GM20431 (cell line): ENCODE measurements around the gene CNRIP1.
"Not testable (repeated sequence)": the region's sequence is repeated elsewhere in the genome, so short reads cannot be mapped to it uniquely, and the experiment has no call there.

ENCODE experiments used
- in situ Hi-C: fragments of 300-500 bp; cut with MseI, MboI; formaldehyde crosslinking; loops from one replicate; pipeline ENCODE4 v1.15.0; 2020; ENCODE audit warnings: low sequenced_read_pairs; ENCODE audit not compliant: unreplicated experiment

Gene CNRIP1, protein sequence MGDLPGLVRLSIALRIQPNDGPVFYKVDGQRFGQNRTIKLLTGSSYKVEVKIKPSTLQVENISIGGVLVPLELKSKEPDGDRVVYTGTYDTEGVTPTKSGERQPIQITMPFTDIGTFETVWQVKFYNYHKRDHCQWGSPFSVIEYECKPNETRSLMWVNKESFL

DNA sequence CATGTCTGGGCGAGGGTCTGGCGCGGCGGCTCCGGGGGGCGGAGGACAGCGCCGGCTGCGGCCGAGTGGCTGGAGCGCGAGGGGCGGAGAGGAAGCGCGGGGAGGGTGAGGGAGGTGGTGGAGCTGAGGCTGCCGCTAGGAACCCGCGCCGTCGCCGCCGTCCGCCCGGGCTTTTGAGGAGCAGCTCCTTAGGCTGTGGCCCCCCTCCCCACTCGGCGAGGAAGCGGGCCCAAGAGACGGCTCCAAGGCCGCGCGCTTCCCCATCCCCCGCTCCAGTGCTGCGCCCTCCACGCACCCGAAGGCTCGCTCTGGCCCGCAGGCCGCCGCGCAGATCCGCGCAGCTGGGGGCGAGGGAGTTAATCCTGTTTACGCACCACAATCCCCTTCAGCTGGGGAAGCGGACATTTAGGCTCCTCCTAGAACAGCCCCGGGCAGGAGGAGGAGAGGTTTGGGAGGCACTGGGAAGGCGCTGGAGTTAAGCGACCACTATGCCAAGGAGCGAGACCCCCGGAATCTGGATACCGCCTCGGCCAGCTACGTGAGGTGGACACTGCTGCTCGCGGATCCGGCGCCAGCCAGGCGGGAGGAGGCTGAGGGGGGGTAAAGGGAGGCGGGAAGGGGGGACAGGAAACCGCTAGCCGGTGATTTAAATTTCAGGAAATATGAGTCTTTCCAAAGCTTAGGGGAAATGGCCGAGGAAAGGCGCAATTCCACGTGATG, at the start of gene CNRIP1:
TSS of gene CNRIP1 (minus strand) at position 552 of the 720 bp plus-strand sequence. CDS start at position 3, 549 bp downstream.
- in situ Hi-C loops: no loop called here

DNA sequence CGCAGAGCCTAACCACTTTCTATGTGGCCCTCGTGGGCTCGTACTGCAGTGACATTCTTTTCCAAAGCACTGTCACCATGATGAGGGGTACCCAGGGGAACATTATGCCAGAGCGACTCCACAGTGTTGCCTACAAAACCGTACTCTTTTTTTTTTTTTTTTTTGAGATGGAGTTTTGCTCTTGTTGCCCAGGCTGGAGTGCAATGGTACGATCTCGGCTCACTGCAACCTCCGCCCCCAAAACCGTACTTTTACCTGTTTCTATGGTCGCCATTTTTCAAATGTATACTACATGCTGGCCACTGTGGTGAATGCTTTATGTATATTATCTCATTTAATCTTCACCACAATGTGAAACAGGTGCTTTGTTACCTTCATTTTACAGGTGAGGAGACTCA, 49.6 kb upstream of the CNRIP1 start:
- in situ Hi-C loops: no loop called here

DNA sequence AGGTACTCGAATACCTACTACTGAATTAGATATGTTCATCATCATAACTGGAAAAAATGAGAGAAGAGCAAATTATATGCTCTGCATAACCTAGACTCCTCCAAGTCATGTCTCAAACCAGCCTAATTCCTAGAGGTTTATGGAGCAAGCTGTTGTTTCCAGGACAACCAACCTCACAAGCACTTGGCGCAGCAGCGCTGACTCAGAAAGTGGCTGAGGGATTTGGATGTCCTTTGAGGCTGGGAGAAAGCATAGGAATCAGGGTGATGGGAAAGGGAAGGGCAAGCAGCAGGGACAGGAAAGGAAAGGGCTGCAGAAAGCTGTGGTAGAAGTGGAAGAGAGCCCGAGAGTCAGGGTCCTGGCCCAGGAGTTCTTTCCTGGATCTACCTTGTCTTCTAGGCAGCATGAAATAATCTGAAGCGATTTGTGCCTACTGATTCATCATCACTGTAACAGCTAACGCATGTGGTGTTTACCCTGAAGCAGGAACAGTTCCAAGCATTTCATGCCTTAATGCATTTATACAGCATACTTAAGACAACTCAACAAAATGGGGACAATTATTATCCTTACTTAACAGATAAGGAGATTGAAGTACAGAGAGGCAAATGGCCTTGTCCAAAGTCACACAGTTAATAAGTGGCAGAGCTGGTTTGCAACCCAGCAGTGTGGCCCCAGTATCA, 49.0 kb upstream of the CNRIP1 start:
- in situ Hi-C loops: no loop called here

DNA sequence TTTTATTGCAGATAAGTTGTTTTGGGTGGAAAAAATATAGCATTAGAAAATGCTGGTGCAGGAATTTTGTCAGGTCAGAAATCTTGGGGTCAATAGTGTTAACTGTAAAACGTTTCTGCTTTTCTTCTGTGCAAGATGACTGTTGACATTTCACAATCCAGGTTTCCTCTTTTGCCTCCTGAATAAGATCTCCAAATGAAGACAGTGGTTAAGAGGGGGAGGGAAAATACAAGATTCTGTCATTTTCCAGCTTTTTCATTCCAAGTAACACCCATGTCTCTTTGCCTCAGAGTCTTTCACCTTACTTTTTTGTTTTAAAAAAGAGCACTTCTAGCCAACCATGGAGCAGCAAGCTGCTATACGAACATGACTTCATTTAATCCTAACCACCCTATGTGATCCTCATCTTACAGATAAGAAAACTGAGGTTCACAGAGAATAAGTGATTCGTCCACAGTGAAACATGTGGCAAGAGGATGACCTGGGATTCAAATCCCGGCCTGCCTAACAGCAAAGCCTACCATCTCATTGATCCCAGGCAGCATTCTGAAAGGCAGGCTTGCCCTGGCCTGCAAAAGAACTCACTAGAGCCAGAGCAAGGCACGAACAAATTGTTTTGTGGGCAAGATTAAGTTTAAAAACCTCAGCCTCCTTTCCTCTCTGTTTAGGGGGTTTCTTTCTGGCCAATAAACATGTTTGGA, 48.4 kb upstream of the CNRIP1 start:
- in situ Hi-C loops: no loop called here

DNA sequence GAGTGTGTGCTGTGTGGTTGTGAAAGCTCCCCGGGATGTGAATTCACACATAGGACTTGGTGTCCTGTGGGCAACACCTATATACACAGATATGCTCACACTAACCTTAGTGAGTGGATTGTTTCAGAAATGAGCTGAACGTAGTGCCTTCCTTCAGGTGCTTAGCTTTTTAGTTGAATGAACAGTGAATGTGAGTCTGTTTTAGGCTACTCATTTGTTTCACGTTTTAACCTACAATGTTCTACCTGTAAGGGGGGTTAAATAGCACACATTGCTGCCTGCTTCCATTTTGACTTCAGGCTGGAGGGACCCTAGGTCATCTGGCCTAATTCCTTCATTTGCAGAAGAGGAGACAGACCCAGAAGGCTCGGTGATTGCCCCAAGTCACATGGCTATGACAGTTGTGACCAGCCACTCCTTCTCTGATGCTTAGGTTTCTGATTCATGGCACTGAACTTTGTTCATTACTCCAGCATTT, 46.4 kb upstream of the CNRIP1 start:
- in situ Hi-C loops: no loop called here

DNA sequence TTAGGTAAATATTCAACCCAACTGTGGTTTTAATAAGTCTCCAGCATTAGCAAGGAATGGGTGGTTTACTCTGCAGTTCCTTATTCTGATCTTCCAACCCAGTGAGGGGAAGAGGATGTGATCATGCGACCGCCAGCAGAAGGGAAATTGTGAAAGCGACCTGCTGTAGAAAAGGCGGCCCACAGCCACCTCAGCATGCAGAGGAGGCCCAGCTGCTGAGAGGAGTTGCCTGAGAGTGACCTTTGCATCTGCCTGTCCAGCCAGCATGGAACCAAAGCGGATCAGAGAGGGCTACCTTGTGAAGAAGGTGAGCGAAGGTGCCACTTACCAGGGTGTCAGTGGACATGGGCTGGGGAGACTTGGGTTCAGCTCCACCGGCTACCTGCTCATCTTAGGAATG, 45.3 kb upstream of the CNRIP1 start, which contains the start of gene PLEK:
TSS of gene PLEK (plus strand) at position 196 of the 400 bp plus-strand sequence. CDS start at position 266, 70 bp downstream.
- in situ Hi-C loops: no loop called here

DNA sequence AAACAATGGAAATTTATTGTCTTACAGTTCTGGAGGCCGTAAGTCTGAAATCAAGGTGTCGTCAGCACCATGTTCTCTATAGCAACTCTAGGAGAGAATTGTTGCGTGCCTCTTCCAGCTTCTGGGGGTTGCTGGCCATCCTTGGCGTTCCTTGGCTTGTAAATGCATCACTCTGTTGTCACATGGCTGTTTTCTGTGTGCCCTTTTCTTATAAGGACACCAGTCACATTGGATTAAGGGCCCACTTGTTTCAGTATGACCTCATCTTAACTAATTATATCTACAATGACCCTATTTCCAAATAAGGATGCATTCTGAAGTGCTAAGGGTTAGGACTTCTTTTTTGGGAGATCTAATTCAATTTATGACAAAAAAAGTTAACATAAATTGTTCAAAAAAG, 44.0 kb upstream of the CNRIP1 start:
- in situ Hi-C loops: no loop called here

DNA sequence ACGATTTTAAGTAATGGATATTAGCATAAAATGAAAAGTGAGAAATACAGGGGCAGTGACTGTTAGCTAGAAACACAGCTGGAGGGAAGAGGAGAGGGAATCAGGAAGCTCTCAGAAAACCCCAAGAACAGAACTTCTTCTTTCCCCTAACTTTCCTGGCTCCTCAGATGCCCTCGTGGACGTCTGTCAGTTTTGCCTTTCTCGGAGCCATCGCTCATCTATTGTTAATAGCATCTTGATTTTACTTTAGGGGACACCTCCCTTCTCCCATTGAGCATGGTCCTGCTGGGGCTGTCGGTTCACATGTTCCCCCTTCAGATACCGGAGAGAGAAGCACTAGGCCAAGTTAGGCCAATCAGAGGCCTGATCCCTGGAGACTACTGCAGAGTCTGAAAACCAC, 43.0 kb upstream of the CNRIP1 start:
- in situ Hi-C loops: no loop called here

DNA sequence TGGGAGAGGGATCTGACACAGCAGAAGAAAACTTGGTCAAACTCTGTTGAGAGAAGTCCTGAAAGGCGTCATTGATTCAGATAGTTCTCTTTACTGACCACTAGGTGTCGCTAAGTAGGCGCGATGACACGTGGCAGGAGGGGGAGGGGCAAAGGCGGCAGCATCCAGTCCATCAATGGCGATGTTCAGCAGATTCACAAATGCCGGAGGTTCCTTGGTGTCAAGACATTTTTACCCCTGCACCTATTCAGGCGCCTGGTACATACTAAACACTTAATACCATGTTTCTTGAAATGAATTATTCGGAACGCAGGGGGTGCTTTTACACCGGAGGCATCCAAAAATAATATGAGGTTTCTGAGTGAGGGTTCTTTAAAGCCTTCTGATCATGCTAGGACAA, 42.3 kb upstream of the CNRIP1 start:
- in situ Hi-C loops: no loop called here

DNA sequence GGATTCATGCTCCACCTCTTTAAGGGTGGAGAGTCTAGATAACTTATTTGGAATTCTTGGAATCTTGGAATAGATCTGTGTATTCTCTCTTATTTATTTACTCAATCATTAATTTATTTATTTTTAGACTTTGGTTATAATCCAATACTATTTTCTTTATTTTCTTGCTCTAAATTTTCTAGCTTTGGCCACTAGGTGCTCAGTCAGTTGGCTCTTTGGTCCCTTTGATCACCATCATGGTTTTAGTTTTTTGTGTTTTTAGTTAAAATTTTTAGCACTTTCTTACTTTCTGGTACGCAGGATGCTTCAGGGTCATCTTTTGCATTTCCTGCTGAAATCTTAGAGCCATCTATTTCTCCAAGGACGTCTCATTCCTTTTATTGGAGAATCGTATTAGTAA, 40.1 kb upstream of the CNRIP1 start:
- in situ Hi-C loops: no loop called here

DNA sequence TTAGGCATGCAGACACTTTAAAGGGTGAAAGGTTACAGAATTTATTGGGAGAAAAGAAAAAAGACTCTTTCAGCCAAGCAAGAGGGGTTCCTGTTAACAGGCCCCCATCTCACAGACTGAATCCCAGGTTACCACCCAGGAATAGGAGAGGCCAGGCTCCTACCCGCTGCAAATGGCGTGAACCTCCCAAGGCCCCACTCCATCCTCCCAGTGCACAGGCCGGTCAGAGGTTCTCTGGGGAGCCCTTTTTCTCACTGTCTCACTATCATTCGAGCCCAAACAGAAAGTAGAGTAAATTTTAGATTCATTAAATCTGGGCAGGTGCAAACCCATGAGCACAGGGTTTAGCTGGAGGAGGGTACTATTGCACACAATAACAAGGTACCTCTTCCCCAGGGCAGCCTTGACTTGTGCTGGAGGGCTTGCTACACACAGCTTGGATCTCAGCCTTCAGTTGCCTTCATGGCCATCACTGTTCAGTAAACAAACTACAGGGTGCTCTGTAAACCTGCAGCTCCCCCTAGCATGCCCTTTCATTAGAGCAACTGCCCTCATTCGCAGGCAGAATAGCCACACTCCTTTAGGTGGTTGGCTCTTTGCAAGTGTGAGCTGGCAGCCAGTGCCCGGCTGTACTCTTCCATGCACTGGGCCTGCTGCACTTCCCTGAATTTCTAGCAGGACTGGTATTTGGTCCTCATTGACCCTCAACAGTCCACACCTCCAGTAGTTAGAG, 38.0 kb upstream of the CNRIP1 start:
- in situ Hi-C loops: no loop called here

DNA sequence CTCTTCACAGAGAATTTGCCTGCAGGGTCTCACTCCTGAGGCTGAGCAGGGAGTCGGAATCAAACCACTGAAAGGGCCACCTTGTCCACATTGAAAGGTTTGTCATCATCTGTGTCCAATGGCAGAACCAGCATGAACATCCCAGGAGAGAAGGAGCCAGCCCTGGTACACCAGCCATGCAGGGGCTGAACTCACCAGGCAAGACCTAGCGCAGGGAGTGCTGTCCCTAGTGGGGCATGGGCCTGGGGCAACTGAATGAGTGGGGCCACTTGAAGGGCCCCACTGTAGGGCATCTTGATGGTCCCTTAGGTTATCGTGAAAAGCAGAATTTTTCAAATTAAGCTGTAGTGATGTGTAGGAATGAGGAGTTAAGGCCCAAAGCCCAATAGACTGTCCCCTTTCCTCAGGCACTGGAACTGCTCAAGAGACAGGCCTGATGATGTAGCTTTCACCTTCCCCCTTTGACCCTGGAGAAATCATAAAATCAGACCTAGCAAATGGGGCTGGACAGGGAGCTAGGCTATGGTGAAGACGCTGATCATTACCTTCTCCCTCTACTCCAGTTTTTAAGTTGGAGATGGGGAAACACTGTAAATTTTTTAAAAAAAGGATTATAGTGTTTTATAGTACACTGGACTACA, 37.0 kb upstream of the CNRIP1 start:
- in situ Hi-C loops: no loop called here

DNA sequence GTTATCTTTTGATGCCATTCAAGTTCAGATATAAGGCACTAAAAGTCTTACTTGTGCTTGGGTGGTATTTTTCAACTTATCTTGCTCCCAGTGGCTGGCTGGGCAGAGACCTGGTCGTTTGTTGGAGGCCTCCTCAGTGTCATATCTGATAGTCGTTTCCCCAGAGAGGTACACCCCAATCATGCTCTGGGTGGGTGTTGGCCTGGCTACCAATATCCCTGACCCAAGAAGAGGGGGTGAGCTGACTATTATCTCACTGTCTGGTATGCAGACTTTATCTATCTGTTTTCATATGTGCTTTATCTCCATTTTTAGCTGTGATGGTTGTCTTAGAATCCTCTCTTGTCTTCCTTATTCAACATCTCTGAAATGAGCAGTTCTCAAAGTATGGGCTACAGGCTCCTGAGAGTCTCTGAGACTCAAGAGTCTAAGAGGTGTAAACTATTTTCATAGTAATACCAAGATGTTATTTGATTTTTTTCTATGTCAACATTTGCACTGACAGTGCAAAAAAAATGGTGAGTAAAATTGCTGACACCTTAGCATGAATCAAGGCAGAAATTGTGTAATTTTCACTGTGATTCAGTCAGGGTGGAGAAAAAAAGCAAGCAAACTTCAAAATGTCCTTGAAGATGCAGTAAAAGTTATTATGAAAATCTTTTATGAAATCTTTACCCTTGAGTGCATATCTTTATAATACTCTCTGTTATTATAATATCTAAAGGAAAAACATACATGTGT, 33.1 kb upstream of the CNRIP1 start:
- in situ Hi-C loops: no loop called here

DNA sequence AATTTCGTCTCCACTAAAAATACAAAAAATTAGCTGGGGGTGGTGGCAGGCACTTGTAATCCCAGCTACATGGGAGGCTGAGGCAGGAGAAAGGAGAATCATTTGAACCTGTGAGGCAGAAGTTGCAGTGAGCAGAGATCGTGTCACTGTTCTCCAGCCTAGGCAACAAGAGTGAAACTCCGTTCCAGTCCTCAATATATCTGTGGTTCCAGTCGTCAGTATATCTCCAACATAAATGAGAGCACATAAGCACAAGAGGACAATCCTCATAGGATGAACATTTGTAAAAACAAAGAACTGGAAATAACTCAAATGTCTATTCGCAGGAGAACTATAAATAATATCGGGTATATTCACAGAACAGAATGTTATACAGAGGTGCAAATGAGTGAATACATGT, 32.2 kb upstream of the CNRIP1 start:
- in situ Hi-C loops: no loop called here

DNA sequence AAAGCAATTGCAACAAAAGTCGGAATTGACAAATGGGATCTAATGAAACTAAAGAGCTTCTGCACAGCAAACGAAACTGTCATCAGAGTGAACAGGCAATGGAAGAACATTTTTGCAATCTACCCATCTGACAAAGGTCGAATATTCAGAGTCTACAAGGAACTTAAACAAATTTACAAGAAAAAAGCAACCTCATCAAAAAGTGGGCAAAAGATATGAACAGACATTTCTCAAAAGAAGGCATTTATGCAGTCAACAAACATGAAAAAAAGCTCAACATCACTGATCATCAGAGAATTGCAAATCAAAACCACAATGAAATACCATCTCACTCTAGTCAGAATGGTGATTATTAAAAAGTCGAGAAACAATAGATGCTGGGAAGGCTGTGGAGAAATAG, 29.3 kb upstream of the CNRIP1 start:
- in situ Hi-C loops: not testable (repeated sequence)

DNA sequence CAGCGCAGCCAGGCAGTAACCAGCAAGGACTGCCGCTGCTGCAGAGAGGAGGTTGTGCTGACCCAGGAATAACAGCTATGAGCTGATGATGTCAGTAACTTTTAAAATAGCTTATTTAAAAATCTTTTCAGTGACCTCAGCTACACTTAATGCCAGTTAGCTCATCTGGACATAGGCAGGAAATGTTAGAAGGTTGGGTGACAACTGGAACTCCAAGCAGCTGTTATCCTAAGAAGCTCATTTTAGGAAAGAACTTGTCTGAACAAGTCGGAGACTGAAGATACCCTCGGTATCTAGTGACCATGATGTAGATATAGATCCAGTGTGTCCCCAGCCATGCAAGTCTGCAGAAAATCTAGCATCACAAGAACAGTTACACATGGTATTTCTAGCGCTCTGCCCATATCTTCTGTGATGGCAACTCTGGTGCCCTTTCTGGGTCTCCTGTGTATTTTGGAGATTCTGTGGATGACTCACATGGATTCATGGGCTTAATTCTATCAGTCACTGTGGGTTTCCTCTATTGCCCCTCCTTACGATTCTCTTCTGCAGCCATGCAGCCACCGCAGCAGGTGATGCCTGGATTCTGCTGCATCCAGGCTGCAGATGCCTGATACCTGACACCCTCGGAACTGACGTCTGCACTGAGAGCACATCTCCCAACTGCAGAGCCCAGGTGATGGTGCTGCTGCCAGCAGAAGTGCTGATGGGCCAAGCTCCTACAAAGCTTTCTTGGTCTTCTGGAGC, 25.6 kb upstream of the CNRIP1 start:
- in situ Hi-C loops: no loop called here

DNA sequence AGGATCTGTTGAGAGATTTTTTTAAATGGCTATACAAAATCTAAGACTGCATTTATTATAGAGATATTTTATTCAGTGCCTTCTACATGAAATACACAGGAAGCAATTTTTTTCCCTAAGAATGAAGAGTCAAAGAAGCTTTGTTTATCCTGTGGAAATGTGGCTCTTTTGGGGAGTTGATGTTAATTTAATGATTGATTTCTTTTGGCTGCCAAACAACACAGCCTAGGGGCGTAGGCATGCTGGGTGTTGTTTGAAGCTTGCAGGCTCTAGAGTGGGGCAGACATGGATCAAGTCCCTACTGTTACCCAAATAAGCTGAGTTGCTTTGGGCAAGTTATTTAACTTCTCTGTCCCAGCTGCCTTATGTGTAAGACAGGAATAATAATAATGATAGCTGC, 24.3 kb upstream of the CNRIP1 start:
- in situ Hi-C loops: no loop called here

DNA sequence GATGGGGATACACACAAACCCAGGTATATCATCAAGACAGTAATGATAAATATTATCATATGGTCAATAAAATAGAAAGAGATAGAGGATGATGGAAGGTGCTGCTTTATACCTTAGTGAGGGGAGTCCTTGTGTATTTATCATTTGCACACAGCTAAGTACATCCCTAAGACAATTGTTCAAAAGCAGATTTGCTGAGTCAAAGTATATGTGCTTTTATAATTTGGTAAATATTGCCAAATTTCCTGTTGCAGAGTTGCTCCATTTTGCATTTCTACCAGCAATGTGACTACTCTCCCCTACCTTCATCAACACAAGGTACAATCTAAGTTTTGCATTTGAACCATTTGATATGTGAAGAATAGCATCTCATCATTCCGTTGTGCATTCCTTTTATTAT, 22.7 kb upstream of the CNRIP1 start:
- in situ Hi-C loops: no loop called here
